NCI-H345 (cell line): ENCODE measurements around the gene SYNM.

Experiments
- DNase-seq: peaks from one replicate; lab custom pipeline; 2025; lab: John Stamatoyannopoulos, UW

Gene SYNM

DNA sequence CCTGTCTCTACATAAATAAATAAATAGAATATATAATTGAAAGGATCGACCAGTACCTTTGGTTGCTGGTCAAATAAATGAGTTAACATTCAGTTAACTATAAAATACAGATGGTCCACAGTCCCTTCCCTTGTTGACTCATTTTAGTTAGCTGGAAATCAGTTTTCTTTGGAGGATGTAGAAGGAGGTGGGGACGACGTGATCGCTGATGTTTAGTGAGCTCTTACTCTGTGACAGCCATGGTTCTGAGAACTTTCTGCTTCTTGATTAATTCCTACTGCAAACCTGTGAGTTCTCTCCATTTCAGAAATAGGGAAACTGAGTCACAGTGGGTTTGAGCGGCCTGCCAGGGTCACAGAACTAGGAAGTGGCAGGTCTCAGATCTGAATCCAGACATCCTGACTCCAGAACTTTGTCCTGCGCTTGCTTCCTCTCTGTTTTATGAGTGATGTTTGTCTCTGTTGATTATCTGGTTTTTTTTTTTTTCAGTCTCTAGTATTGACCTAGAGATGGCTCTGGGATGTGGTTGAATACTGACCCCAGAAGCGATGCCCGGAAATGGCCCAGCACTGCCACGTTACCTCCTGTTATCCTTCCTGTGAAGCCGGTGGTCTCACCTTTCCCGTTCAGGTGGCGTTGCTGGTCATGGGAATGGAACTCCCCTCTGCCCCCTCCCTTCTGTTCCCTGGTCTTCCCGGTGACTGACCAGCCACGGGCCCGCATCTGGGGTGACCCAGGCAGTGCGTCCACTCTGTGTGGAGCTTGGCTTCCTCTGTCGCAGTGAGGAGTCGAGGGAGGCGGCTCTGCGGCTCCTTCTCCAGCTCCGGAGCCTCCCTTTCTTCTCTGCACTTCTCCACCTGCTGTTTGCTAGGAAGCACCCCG, 18.2 kb downstream of the SYNM start:
- DNase-seq, result no peak

DNA sequence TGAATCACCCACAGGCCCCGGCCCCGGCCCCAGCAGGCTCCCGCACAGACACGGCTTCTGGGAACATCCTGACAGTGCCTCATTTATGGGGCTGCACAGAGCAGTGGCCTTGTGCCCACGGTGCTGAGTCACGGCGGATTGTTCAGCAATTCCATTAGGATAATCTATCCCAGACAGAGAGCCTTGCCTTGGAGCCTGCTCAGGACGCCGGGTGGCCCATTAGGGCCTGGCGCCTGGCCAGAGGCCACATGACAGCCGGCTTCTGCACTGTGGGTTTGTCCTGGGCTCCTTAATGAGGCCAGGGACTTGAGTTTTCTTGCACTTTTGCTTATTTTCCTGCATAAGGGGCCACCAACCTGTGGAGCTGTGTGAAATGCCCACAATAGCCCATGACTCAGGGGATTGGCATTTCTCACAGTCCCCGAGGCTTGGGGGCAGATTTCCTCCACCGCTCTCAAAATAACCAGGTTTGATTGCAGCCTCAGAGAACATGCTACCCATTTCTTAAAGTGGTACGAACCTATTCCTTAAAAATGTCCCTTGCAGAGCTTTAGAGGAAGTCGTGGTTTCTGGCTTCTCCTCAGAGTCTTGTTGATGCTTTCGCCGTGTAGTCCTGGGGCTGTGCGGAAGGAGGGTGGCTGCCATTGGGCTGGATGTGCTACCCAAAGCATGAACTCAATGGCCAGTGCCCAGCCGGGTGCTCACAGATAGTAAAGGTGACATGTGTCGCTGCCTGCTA, 19.0 kb downstream of the SYNM start:
- peak; percentile 24 for DNase-seq

DNA sequence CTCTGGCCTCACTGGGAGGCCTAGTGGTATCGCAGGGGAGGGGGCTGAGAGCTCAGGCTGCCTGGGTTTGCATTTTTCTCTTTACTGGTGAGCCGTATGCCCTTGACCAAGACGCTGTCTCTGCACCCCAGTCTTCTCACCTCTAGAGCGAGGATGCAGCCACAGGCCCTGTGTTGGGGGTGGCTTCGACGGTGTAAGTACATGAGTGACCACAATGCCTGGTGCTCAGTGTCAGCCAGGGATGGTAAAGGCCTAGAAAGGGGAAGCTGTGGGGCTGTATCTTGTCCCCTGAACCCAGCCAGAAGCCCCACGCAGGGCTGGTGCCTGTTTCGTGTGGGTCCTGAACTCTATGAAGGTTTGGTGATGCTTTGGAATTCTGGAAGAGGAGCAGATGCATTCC, 19.8 kb downstream of the SYNM start:
- DNase-seq, result no peak

DNA sequence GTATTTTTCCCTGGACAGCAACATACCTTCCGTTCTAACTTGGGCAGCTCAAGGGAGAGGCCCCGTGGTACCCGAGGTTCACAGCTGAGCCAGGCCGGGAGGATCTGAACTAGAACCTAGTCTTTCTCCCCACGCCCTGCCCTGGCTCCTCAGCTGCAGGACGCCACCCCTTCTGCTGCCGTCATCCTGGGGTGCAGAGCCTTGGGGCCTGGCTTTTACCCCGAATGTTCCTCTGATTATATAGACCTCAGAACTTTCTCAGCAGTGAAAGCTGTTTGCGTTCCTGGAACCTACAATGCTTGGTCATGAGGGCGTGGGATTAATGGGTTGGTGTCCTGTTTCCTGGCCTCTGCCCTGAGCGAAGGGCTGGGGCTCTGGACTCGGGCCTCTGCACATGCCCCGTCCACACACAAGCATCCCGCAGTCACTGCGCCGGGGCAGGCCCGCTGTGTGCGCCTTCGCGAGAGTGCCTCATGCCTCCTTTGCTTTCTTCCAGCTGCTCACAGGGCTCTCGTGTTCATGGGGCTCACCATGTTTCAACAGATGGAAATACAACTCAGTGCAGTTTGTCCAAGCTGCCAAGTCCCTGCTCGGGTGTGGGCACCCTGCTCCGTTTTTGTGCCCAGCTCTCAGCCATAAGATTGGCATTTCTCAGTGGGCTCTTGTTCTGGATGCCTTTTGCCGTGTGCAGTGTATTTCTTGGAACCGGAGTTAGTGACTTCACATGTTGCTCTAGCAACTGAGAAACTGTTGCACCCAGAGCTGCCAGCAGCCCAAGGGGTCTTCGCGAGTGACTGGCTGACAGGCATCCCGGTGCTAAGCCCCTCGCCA, 20.4 kb downstream of the SYNM start:
- DNase-seq, result no peak

DNA sequence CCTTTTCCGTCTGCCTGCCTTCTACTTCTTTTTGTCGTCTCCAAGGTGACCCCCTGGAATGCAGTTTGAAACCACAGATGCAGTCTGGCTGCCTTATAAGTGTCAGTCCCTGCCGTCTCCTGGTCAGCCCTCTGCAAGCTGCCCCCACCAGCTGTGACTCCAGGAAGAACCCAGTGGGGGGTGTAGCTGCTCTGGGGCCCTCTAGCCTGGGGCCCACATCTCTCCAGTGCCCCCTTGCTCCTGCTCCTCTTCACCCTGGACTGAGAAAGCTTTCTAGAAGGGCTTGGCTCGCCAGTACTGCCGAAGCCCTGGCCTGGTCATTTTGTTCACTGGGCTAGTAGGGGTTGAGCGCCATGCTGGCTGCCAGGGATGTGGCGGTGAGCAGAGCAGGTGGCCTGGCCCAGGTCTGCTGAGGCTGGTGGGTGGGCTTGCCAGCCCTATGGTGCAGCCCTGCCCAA, 21.3 kb downstream of the SYNM start:
- DNase-seq, result no peak

DNA sequence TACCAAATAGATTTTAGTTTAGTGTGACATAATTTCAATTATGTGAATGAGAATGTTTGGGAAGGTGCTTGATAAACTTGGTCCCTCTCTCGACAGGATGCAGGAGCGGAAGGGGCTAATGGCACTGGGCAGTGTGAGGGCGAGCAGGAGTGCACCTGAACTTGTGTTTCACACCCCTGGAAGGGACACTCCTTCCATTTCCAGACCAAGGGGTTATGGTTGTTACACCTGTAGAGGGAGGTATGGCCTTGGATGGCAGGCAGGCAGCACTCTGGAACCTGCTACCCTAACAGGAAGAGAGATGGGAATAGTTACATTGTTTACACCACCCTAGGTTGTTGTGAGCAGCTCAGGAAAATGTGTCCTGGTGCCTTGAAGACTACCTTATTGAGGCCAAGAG, 22.1 kb downstream of the SYNM start:
- no peak for DNase-seq

DNA sequence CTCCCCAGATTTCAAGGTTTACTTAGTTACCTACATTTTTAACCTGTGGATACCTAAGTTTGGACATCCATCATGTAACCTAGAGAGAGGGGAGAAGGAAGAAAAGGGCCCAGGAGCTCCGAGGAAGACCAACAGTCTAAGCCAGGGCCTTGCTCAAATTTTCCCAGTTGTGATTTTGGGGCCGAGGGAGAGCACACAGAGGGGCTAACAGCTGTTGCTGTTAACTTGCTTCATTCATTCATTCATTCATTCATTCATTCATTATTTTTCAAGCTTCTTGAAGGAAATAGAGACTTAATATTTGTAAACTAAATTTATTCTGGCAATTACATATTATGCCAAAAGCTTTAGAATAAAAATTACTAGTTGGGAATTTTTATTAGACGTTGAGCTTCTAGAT, 22.9 kb downstream of the SYNM start:
- DNase-seq, result no peak

DNA sequence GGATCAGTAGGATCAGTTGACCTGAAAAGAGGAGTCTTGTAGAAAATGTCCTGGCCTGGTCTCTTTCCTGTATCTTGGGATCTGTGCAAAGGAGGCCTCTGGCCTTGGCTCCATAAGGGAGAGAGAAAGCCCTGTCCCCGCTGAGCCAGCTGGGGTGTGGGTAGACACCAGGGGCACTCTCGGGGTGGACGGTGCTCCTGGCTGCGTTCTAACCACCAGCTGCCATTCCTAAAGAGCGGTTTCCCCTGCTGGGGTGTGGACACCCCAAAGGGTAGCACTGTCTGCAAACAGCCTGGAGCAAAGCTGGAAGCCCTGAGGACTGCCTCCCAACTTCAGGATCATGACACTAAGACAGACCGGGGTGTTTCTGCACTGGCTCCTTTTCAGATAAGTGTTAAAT, 23.5 kb downstream of the SYNM start:
- DNase-seq, result no peak

DNA sequence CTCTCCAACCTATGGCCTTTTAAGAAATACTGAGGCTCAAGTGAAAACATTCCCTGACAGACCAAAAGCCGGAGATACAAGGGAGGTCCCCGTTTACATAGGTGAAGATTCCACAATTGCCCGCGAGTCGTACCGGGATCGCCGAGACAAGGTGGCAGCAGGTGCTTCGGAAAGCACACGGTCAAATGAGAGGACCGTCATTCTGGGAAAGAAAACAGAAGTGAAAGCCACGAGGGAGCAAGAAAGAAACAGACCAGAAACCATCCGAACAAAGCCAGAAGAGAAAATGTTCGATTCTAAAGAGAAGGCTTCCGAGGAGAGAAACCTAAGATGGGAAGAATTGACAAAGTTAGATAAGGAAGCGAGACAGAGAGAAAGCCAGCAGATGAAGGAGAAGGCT, 24.8 kb downstream of the SYNM start:
- no peak for DNase-seq

DNA sequence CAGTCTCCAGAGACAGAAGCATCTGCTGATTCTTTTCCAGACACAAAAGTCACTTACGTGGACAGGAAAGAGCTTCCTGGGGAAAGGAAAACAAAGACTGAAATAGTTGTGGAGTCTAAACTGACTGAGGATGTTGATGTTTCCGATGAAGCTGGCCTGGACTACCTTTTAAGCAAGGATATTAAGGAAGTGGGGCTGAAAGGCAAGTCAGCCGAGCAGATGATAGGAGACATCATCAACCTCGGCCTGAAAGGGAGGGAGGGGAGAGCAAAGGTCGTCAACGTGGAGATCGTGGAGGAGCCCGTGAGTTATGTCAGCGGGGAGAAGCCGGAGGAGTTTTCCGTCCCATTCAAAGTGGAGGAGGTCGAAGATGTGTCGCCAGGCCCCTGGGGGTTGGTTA, 25.4 kb downstream of the SYNM start:
- DNase-seq, result no peak

DNA sequence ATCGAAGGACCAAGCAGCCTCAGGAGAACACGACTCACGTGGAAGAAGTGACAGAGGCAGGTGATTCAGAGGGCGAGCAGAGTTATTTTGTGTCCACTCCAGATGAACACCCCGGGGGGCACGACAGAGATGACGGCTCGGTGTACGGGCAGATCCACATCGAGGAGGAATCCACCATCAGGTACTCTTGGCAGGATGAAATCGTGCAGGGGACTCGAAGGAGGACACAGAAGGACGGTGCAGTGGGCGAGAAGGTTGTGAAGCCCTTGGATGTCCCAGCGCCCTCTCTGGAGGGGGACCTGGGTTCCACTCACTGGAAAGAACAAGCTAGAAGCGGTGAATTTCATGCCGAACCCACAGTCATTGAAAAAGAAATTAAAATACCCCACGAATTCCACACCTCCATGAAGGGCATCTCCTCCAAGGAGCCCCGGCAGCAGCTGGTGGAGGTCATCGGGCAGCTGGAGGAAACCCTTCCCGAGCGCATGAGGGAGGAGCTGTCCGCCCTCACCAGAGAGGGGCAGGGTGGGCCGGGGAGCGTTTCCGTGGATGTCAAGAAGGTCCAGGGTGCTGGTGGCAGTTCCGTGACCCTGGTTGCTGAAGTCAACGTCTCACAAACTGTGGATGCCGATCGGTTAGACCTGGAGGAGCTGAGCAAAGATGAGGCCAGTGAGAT, 26.0 kb downstream of the SYNM start:
- no peak for DNase-seq

DNA sequence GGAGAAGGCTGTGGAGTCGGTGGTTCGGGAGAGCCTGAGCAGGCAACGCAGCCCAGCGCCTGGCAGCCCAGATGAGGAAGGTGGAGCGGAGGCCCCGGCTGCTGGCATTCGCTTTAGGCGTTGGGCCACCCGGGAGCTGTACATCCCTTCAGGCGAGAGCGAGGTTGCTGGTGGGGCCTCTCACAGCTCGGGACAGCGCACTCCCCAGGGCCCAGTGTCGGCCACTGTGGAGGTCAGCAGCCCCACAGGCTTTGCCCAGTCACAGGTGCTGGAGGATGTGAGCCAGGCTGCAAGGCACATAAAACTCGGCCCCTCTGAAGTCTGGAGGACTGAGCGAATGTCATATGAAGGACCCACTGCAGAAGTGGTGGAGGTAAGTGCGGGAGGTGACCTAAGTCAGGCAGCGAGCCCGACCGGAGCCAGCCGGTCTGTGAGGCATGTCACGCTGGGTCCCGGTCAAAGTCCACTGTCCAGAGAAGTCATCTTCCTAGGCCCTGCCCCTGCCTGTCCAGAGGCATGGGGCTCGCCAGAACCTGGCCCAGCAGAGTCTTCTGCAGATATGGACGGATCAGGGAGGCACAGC, 26.7 kb downstream of the SYNM start:
- no peak for DNase-seq

DNA sequence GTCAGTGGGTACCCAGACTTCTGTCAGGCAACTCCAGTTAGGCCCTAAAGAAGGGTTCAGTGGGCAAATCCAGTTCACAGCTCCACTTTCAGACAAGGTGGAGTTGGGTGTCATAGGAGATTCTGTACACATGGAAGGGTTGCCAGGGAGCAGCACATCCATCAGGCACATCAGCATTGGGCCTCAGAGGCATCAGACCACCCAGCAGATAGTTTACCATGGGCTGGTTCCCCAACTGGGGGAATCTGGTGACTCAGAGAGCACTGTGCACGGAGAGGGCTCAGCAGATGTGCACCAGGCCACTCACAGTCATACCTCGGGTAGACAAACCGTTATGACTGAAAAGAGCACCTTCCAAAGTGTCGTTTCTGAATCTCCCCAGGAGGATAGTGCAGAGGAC, 27.2 kb downstream of the SYNM start:
- DNase-seq, result no peak

DNA sequence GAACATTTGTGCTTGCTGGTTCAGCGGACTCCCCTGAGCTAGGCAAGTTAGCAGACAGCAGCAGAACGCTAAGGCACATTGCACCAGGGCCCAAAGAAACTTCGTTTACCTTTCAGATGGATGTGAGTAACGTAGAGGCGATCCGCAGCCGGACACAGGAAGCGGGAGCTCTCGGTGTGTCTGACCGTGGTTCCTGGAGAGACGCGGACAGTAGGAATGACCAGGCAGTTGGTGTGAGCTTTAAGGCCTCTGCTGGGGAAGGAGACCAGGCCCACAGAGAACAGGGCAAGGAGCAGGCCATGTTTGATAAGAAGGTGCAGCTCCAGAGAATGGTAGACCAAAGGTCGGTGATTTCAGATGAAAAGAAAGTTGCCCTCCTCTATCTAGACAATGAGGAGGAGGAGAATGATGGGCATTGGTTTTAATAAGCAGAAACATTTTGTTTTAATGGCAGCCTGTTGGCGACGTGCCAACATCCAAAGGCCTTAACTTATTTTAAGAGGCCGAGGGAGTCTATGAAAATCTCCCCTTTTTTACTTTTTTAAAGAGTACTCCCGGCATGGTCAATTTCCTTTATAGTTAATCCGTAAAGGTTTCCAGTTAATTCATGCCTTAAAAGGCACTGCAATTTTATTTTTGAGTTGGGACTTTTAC, 27.9 kb downstream of the SYNM start:
- DNase-seq, result no peak

DNA sequence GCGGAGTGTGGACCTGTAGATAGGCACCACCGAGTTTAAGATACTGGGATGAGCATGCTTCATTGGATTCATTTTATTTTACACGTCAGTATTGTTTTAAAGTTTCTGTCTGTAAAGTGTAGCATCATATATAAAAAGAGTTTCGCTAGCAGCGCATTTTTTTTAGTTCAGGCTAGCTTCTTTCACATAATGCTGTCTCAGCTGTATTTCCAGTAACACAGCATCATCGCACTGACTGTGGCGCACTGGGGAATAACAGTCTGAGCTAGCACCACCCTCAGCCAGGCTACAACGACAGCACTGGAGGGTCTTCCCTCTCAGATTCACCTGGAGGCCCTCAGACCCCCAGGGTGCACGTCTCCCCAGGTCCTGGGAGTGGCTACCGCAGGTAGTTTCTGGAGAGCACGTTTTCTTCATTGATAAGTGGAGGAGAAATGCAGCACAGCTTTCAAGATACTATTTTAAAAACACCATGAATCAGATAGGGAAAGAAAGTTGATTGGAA, 29.5 kb downstream of the SYNM start:
- no peak for DNase-seq

DNA sequence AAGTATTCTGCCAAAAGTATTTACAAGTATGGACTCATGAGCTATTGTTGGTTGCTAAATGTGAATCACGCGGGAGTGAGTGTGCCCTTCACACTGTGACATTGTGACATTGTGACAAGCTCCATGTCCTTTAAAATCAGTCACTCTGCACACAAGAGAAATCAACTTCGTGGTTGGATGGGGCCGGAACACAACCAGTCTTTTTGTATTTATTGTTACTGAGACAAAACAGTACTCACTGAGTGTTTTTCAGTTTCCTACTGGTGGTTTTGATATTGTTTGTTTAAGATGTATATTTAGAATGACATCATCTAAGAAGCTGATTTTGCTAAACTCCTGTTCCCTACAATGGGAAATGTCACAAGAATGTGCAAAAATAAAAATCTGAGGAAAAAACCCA, 30.3 kb downstream of the SYNM start:
- peak; percentile 15 for DNase-seq

DNA sequence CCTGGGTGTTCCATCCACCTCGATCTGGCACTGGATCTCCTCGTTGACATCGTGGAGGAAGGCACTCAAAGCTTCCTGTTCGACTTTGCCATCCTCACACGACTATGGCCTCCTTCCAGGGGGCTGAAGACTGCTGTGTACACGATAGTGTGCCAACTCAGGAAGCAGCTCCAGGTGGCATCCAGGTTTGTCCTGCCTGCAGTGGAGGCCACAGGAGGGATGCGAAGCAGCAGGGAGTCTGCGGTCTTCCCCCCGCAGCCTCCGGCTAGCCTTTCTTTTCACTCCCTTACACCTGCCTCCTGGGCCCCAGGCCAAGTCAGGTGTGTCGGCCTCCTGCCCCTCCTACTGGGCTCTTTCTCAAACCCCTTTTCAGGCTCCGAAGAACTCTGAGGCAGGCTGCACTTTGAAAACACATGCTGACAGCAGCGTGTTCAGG, 32.2 kb downstream of the SYNM start:
- peak; percentile 92 for DNase-seq

DNA sequence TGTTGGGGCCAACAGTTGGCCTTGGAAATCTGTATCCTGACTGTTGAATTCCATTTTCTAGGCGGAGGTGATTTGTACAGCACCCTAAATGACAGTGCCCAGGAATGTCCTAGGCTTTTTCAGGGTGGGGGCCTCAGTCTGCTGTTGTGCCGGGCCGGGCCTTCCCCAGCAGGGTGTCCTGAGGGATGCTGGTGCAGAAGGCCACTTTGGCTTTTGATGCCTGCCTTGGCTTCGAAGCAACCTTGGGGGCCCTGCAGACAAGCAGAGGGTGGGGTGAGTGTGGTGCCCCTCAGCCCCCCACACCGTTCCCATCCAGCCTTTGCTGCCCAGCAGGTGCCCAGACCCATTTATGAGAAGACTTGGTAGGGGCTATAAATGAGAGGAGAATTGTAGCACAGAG, 33.0 kb downstream of the SYNM start:
- no peak for DNase-seq

DNA sequence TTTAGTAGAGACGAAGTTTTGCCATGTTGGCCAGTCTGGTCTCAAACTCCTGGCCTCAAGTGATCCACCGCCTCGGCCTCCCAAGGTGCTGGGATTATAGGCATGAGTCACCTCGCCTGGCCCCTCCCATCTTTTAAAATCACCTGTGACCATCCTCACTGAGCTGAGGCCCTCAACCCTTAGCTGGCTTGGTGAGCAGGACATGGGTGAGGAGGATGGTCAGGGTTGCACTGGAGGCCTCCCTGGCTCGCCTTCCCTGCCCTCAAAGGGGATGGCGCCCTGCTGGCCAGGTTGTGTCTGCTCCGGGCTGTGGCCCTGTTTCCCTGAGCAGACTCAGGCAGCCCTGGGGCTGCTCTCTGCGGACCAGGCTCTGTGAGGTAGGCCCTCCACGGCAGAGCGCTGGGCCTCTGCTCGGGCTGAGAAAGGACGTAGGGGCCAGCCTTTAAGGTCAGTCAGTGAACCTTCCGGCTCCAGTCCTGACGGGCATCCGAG, 33.7 kb downstream of the SYNM start:
- DNase-seq, result no peak

DNA sequence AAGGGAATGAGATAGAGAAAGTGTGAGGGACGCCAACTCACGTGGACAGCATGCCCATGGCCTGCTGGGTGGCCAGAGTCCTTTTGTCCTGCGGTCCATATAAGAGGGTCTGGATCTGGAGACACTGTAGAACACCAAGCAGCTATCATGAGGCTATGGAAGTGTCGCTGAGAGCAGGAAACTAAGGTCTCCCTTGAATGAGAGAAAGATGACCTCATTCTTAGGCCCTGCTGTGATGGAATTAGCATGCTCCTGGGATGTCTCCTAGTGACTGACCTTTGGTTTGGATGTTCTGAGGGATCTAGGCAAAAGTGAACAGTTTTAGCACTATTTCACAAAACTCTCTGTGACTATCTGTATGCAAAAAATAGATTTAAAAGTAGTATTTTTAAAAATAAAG, 34.4 kb downstream of the SYNM start:
- DNase-seq, result no peak

DNA sequence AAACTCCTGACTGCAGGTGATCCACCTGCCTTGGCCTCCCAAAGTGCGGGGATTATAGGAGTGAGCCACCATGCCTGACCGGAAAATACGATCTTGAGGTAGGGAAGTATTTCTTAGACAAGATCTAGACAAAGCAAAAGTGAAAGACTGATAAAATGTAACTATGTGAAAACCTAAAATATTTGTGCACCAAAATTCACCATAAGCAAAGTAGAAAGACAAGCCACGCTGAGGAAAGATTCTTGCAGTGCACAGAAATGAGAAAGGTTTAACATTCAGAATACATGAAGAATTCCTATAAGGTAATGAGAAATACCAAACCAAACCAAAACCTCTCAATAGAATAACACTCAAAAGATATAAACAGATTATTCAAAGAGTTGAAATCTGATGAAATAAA, 35.7 kb downstream of the SYNM start:
- DNase-seq, result no peak
